Measurements from ENCODE around the gene SYNDIG1L.

The SYNDIG1L gene

GRCh38 chr14:74356892-74357575, 69.0 kb downstream of the SYNDIG1L start:
- DNase-seq = no peak

Data from fibroblast of skin of right quadriceps (primary cell).